HepG2 (cell line): Measurements from ENCODE around the gene NPW. TPM values are rescaled to one million over a fixed set of nuclear protein-coding genes. Genes with fewer than 3 reads are reported as not detected.

Experiments used
- ATAC-seq: fragments of 200-7000 bp; cut with Tn5 transposase; 3 replicates; pipeline ENCODE4 v1.9.1; 2020; ENCODE audit warnings: mild to moderate bottlenecking, moderate library complexity
- BruUV-seq: library from RNA; stranded (reverse); fragments of 400-500 nt; replicated peaks from 2 replicates; lab custom pipeline; 2021; lab: Mats Ljungman, UMichigan
- CTCF ChIA-PET: fragments of 300-600 bp; formaldehyde crosslinking; extraction: SDS; loops from one replicate; lab custom pipeline; 2021; ENCODE audit warnings: low total read pairs, inconsistent platforms, low intra/inter-chr PET ratio; lab: Yijun Ruan, JAX
- POLR2A ChIA-PET: fragments of 350-600 bp; sonication (Branson Sonifier 250); formaldehyde crosslinking; loops from one replicate; lab custom pipeline; 2020; ENCODE audit warnings: antibody characterized with exemption, inconsistent platforms; lab: Yijun Ruan, JAX
- DNase-seq: peaks from one replicate; pipeline ENCODE4 v3.0.0-alpha.2; 2015; ENCODE audit warnings: low spot score
- FAIRE-seq: peaks from 3 replicates; lab custom pipeline; 2011; peaks lifted over from hg19 to GRCh38; lab: Jason Lieb, UNC
- H2AFZ ChIP-seq: one replicate; pipeline ENCODE4 v1.6.1; 2011; ENCODE audit warnings: low read length, inconsistent platforms
- H3K27ac ChIP-seq: fragments of 300-600 bp; 3 replicates; pipeline ENCODE4 v1.8.0; 2011; ENCODE audit warnings: mixed run types, mild to moderate bottlenecking, mixed read lengths, low read length, inconsistent platforms; ENCODE audit not compliant: insufficient read depth; ENCODE audit errors: extremely low read length
- H3K27me3 ChIP-seq, 2 experiments: fragments of 200-600 bp in 1 of 2; 2 replicates in 1 of 2; 3 replicates in 1 of 2; pipeline versions ENCODE4 v1.6.0 to v1.8.0; 2011; ENCODE audit warnings: low read length in 2 of 2, mild to moderate bottlenecking in 2 of 2, moderate library complexity in 2 of 2, inconsistent platforms in 1 of 2; ENCODE audit not compliant: insufficient read depth in 2 of 2, control insufficient read depth in 1 of 2
- H3K36me3 ChIP-seq, 2 experiments: fragments of 200-600 bp in 1 of 2; replicated peaks in 1 of 2; 2 replicates in 1 of 2; 3 replicates in 1 of 2; pipeline versions ENCODE4 v1.5.1 to v1.8.0; 2011; ENCODE audit warnings: low read length in 2 of 2, inconsistent platforms in 1 of 2; ENCODE audit not compliant: insufficient read depth in 2 of 2, control insufficient read depth in 1 of 2
- H3K4me1 ChIP-seq: 2 replicates; pipeline ENCODE4 v1.5.1; 2012; ENCODE audit warnings: low read length, inconsistent platforms; ENCODE audit not compliant: insufficient read depth
- H3K4me2 ChIP-seq: 2 replicates; pipeline ENCODE4 v1.6.0; 2011; ENCODE audit warnings: low read depth, low read length, inconsistent platforms
- H3K4me3 ChIP-seq, 3 experiments: fragments of 200-600 bp in 1 of 3; sonication (generic), shearing (Covaris generic) in 1 of 3; replicated peaks in 1 of 3; 2 replicates each; pipeline ENCODE4 v1.5.1; 2011 to 2016; ENCODE audit warnings: low read length in 3 of 3, inconsistent platforms in 2 of 3, low read depth in 2 of 3, mild to moderate bottlenecking in 2 of 3, control low read depth in 1 of 3, mixed read lengths in 1 of 3; ENCODE audit not compliant: insufficient read depth in 1 of 3
- H3K79me2 ChIP-seq: one replicate; pipeline ENCODE4 v1.6.1; 2011; ENCODE audit warnings: low read length, inconsistent platforms; ENCODE audit not compliant: insufficient read depth
- H3K9ac ChIP-seq: 2 replicates; pipeline ENCODE4 v1.6.0; 2011; ENCODE audit warnings: mild to moderate bottlenecking, low read depth, low read length, inconsistent platforms; ENCODE audit not compliant: insufficient read depth
- H3K9me3 ChIP-seq: 2 replicates; pipeline ENCODE4 v1.5.1; 2012; ENCODE audit warnings: mild to moderate bottlenecking, low read length
- H4K20me1 ChIP-seq: 2 replicates; pipeline ENCODE4 v1.6.0; 2011; ENCODE audit warnings: inconsistent platforms, mild to moderate bottlenecking, low read length, moderate library complexity; ENCODE audit not compliant: insufficient read depth
- ESRRA ChIP-seq: sonication (generic); formaldehyde crosslinking; IDR thresholded peaks from 2 replicates; pipeline ENCODE4 v1.5.1; 2020; ENCODE audit warnings: mild to moderate bottlenecking, low read depth, missing genetic modification reagents
- HOXA5 ChIP-seq: sonication (generic); formaldehyde crosslinking; IDR thresholded peaks from 2 replicates; pipeline ENCODE4 v1.4.0; 2020; ENCODE audit warnings: missing genetic modification reagents
- HOXD1 ChIP-seq: sonication (generic); formaldehyde crosslinking; IDR thresholded peaks from 2 replicates; pipeline ENCODE4 v1.5.0; 2020; ENCODE audit warnings: missing genetic modification reagents
- JDP2 ChIP-seq: sonication (generic); formaldehyde crosslinking; IDR thresholded peaks from 2 replicates; pipeline ENCODE4 v1.8.1; 2022; ENCODE audit warnings: missing genetic modification reagents, borderline replicate concordance
- JUND ChIP-seq: sonication (generic); formaldehyde crosslinking; IDR thresholded peaks from 2 replicates; pipeline ENCODE4 v1.8.0; 2022; ENCODE audit warnings: mild to moderate bottlenecking, missing genetic modification reagents
- PREB ChIP-seq: sonication (generic); formaldehyde crosslinking; IDR thresholded peaks from 2 replicates; pipeline ENCODE4 v1.4.0; 2020; ENCODE audit warnings: missing genetic modification reagents
- ZNF235 ChIP-seq: sonication (generic); formaldehyde crosslinking; IDR thresholded peaks from 2 replicates; pipeline ENCODE4 v1.8.1; 2023; ENCODE audit warnings: mild to moderate bottlenecking, missing genetic modification reagents, borderline replicate concordance
- WGBS: methylation state at CpG from one replicate; pipeline ENCODE4 v1.1.6; 2017; ENCODE audit warnings: low lambda C conversion rate; 5-methylcytosine and 5-hydroxymethylcytosine counted together
- in situ Hi-C: cut with HindIII; loops from 2 replicates; pipeline ENCODE4 v1.10.0; 2017; ENCODE audit warnings: low pct_unique_long_range_greater_than_20kb; ENCODE audit not compliant: extremely low pct_ligation_motif_present
- intact Hi-C: fragments of 100-400 bp; cut with micrococcal nuclease; formaldehyde crosslinking; loops from one replicate; pipeline ENCODE4 v1.10.0; 2022; ENCODE audit not compliant: unreplicated experiment
- polyA plus RNA-seq, 8 experiments: library from polyadenylated mRNA; depleted of rRNA in 3 of 8; stranded (reverse) in 7 of 8; unstranded in 1 of 8; fragments of >200 nt; fragmentation: Illumina TruSeq in 4 of 8; extraction: Trizol in 4 of 8; gene quantifications; 2 replicates each; pipeline versions ENCODE4 v1.2.1 to v1.2.3, GENCODE V29; 2011 to 2016; ENCODE audit warnings: low read depth in 4 of 8, missing spikeins in 1 of 8, mixed read lengths in 1 of 8; ENCODE audit not compliant: insufficient read depth in 1 of 8
- total RNA-seq, 5 experiments: library from RNA; depleted of rRNA; stranded (reverse); fragments of >200 nt; fragmentation: Illumina TruSeq; extraction: Trizol; gene quantifications; 2 replicates each; pipeline ENCODE4 v1.2.3, GENCODE V29; 2016; ENCODE audit warnings: low read depth in 1 of 5
- TF ChIP-seq, protein P1 (sequence below): sonication (generic); formaldehyde crosslinking; IDR thresholded peaks from 2 replicates; pipeline ENCODE4 v1.5.1; 2020; ENCODE audit warnings: mild to moderate bottlenecking, missing genetic modification reagents, borderline replicate concordance
- TF ChIP-seq, protein P2 (sequence below): sonication (generic); formaldehyde crosslinking; IDR thresholded peaks from 2 replicates; pipeline ENCODE4 v1.4.0; 2020; ENCODE audit warnings: missing genetic modification reagents

NPW gene
- total and polyA plus RNA-seq, 2 of the 13 experiments (the other 11 are each of a cell fraction or from before 2014, with no cell fraction given): 0.24 to 0.97 TPM

GRCh38 chr16:2053211-2053610 lies 33.6 kb downstream of the NPW start:
- peaks cover 8% of the 10 kb centered on the region for H3K79me2 ChIP-seq
- in situ Hi-C loops (no loop called here), intact Hi-C loops (no loop called here)
- 97% methylated on average over 19 of the region's 21 CpGs for WGBS
- H3K4me3 ChIP-seq: no peak overlapping the region
- no peak overlapping the region for H3K27ac ChIP-seq
- DNase-seq (no peak), FAIRE-seq (no peak), ATAC-seq (no peak)
- CTCF ChIA-PET: no interaction called here
- POLR2A ChIA-PET: no interaction called here
- H4K20me1 ChIP-seq: no peaks in the 10 kb centered on the region
- H3K9ac ChIP-seq: no peak overlapping the region
- H3K36me3 ChIP-seq: peaks cover 16 to 30% of the 10 kb centered on the region in 2 experiments; a peak in 4 of 5 replicates
- H3K4me2 ChIP-seq: no peak overlapping the region
- peaks cover 12% of the 10 kb centered on the region for H3K4me1 ChIP-seq
- H3K9me3 ChIP-seq: no peaks in the 10 kb centered on the region
- peaks cover 0 to 2% of the 10 kb centered on the region in 2 experiments; a peak in 1 of 5 replicates for H3K27me3 ChIP-seq
- H2AFZ ChIP-seq: no peak overlapping the region
- BruUV-seq: no TSS peak
- TF ChIP-seq HOXA5 (CRISPR knock-in tag) (no peak), JUND (CRISPR knock-in tag) (no peak), JDP2 (CRISPR knock-in tag) (no peak), ESRRA (CRISPR knock-in tag) (no peak), HOXD1 (CRISPR knock-in tag) (no peak), ZNF235 (no peak), PREB (CRISPR knock-in tag) (no peak)
- TF ChIP-seq, protein P1, sequence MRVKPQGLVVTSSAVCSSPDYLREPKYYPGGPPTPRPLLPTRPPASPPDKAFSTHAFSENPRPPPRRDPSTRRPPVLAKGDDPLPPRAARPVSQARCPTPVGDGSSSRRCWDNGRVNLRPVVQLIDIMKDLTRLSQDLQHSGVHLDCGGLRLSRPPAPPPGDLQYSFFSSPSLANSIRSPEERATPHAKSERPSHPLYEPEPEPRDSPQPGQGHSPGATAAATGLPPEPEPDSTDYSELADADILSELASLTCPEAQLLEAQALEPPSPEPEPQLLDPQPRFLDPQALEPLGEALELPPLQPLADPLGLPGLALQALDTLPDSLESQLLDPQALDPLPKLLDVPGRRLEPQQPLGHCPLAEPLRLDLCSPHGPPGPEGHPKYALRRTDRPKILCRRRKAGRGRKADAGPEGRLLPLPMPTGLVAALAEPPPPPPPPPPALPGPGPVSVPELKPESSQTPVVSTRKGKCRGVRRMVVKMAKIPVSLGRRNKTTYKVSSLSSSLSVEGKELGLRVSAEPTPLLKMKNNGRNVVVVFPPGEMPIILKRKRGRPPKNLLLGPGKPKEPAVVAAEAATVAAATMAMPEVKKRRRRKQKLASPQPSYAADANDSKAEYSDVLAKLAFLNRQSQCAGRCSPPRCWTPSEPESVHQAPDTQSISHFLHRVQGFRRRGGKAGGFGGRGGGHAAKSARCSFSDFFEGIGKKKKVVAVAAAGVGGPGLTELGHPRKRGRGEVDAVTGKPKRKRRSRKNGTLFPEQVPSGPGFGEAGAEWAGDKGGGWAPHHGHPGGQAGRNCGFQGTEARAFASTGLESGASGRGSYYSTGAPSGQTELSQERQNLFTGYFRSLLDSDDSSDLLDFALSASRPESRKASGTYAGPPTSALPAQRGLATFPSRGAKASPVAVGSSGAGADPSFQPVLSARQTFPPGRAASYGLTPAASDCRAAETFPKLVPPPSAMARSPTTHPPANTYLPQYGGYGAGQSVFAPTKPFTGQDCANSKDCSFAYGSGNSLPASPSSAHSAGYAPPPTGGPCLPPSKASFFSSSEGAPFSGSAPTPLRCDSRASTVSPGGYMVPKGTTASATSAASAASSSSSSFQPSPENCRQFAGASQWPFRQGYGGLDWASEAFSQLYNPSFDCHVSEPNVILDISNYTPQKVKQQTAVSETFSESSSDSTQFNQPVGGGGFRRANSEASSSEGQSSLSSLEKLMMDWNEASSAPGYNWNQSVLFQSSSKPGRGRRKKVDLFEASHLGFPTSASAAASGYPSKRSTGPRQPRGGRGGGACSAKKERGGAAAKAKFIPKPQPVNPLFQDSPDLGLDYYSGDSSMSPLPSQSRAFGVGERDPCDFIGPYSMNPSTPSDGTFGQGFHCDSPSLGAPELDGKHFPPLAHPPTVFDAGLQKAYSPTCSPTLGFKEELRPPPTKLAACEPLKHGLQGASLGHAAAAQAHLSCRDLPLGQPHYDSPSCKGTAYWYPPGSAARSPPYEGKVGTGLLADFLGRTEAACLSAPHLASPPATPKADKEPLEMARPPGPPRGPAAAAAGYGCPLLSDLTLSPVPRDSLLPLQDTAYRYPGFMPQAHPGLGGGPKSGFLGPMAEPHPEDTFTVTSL (CRISPR knock-in tag): no peak
- TF ChIP-seq, protein P2, sequence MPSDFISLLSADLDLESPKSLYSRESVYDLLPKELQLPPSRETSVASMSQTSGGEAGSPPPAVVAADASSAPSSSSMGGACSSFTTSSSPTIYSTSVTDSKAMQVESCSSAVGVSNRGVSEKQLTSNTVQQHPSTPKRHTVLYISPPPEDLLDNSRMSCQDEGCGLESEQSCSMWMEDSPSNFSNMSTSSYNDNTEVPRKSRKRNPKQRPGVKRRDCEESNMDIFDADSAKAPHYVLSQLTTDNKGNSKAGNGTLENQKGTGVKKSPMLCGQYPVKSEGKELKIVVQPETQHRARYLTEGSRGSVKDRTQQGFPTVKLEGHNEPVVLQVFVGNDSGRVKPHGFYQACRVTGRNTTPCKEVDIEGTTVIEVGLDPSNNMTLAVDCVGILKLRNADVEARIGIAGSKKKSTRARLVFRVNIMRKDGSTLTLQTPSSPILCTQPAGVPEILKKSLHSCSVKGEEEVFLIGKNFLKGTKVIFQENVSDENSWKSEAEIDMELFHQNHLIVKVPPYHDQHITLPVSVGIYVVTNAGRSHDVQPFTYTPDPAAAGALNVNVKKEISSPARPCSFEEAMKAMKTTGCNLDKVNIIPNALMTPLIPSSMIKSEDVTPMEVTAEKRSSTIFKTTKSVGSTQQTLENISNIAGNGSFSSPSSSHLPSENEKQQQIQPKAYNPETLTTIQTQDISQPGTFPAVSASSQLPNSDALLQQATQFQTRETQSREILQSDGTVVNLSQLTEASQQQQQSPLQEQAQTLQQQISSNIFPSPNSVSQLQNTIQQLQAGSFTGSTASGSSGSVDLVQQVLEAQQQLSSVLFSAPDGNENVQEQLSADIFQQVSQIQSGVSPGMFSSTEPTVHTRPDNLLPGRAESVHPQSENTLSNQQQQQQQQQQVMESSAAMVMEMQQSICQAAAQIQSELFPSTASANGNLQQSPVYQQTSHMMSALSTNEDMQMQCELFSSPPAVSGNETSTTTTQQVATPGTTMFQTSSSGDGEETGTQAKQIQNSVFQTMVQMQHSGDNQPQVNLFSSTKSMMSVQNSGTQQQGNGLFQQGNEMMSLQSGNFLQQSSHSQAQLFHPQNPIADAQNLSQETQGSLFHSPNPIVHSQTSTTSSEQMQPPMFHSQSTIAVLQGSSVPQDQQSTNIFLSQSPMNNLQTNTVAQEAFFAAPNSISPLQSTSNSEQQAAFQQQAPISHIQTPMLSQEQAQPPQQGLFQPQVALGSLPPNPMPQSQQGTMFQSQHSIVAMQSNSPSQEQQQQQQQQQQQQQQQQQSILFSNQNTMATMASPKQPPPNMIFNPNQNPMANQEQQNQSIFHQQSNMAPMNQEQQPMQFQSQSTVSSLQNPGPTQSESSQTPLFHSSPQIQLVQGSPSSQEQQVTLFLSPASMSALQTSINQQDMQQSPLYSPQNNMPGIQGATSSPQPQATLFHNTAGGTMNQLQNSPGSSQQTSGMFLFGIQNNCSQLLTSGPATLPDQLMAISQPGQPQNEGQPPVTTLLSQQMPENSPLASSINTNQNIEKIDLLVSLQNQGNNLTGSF (CRISPR knock-in tag): no peak
